ENCODE measurements around the gene TBC1D4.

TBC1D4 gene

GRCh38 chr13:75411924-75412537 is 69.9 kb downstream of the TBC1D4 start:
- no peak overlapping the region for H3K4me3 ChIP-seq (ENCODE audit: low read length)
- no peak for TF ChIP-seq CTCF (conservative IDR thresholded peaks at IDR 0.05; ENCODE audit: low read length)
- DNase-seq (ENCODE audit: low read depth): no peak

DNA sequence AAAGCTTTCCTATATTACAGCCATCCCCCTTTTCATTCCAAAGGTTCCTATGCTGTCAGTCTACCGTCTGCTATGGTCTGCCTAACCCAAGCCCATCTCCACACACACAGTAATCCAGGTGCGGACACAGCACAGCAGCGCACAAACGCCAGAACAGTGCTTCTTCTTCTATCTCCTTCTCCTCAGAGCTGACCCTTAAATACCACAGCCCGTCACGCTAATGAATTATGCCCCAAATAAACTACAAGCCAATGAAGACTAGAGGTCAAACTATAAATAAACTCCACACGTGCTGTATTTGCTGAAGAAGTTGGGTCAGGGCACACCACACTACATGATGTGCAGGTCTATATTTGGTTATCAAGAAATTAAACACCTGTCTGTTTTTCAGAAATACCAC is 71.8 kb downstream of the TBC1D4 start:
- H3K4me3 ChIP-seq (ENCODE audit: low read length): no peak overlapping the region
- DNase-seq (ENCODE audit: low read depth): no peak
- TF ChIP-seq CTCF (conservative IDR thresholded peaks at IDR 0.05; ENCODE audit: low read length): no peak

DNA sequence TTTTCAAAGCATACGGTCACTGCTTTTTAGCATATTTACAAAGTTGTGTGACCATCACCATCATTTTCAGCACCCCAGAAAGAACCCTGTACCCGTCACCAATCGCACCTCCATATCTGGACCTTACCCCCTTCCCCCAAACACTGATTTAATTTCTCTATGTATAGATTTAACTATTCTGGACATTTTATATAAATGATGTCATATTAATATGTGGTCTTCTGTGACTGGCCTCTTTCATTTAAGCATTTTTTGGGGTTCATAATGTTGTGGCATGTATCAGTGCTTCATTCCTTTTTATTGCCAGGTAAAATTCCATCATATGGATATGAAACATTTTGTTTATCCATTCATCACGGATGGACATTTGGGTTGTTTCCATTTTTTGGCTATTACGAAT is 74.0 kb downstream of the TBC1D4 start:
- no peak for TF ChIP-seq CTCF (conservative IDR thresholded peaks at IDR 0.05; ENCODE audit: low read length)
- H3K4me3 ChIP-seq (ENCODE audit: low read length): no peak overlapping the region
- DNase-seq (ENCODE audit: low read depth): no peak

DNA sequence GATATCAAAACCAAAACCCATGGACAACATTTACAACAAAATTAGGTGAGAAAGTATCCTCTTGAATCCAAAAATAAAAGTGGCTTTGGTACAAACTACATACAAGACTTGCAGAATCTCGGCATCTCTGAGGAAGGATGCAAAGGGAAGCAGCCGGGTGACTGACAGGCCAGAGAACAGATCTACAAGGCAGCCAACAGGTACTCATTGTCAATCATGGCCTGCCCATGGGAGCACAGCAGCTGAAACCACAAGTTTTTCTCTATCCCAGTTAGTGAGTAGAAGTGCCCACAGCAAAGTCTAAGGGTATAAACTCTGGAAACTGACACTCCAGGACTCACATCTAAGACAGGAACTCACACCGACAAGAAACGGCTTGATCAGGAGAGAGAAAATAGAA is 74.5 kb downstream of the TBC1D4 start:
- H3K4me3 ChIP-seq (ENCODE audit: low read length): no peak overlapping the region
- no peak for TF ChIP-seq CTCF (conservative IDR thresholded peaks at IDR 0.05; ENCODE audit: low read length)
- no peak for DNase-seq (ENCODE audit: low read depth)

DNA sequence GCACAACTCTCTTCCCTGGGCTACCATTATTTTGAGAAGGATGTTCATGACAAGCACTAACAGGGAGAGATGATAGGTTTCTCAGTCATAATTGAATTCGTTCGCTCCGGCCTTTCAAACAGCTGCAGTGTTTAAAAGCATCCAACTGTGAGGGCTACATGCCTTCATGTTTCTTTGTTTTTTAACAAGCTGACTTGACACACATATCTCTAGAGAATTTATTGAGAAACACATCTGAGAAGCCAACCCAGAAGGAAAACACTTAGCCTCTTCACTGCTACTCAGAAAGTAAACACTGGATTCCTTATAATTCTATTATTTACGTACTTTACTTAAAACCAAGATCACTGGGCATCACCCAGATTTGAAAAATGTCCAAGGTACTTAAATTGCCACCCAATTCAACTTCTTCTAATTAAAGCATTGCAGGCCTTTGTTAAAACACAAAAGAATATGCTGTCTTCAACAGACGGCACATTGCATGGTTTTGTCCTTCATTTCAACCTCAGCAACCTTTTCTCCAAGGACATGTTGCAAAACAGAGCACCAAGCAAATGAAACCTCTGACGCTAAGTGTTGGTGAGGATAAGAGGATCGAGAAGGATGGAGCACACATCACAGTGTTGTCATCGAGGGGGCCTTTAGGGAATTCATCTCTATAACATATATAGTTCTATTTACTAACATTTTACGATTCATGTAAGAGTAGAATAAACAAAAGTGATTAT is 75.8 kb downstream of the TBC1D4 start:
- H3K4me3 ChIP-seq (ENCODE audit: low read length): no peak overlapping the region
- no peak for TF ChIP-seq CTCF (conservative IDR thresholded peaks at IDR 0.05; ENCODE audit: low read length)
- peak; percentile 68 for DNase-seq (ENCODE audit: low read depth)

DNA sequence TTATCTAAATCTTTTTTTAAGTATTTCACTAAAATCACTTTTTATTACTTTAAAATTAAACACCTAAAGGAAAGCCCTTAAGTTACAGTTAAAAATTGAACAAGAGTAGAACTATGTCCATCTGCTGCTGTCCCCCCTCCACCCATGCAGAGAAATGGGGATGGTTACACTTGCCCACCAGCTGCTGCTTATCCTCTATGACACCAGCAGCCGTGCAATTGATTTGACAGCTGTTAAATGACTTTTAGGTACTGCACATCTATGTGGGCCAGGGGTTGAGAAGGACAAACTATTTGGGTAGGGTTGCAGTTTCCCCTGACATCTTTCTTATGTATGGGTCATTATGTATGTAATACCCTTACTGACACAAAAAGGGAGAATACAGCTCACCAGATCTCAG is 77.2 kb downstream of the TBC1D4 start:
- no peak for DNase-seq (ENCODE audit: low read depth)
- no peak overlapping the region for H3K4me3 ChIP-seq (ENCODE audit: low read length)
- no peak for TF ChIP-seq CTCF (conservative IDR thresholded peaks at IDR 0.05; ENCODE audit: low read length)

GRCh38 chr13:75402787-75403186 is 79.2 kb downstream of the TBC1D4 start:
- H3K4me3 ChIP-seq (ENCODE audit: low read length): no peak overlapping the region
- no peak for TF ChIP-seq CTCF (conservative IDR thresholded peaks at IDR 0.05; ENCODE audit: low read length)
- no peak for DNase-seq (ENCODE audit: low read depth)

Measured in AG10803 (cell line).